OCI-LY3 (cell line): ENCODE data around the gene SERPINB8.

Source experiments
- CTCF ChIP-seq: fragments of 200-600, 300-600 bp; sonication (generic); IDR thresholded peaks from 2 replicates; pipeline ENCODE4 v1.5.1; 2014; ENCODE audit warnings: antibody characterized with exemption, low read length, low read depth
- EZH2phosphoT487 ChIP-seq: fragments of 200-600 bp; shearing (Covaris generic); IDR thresholded peaks from 2 replicates; pipeline ENCODE4 v1.6.1; 2018; ENCODE audit warnings: antibody characterized with exemption, mixed run types, low read depth

DNA sequence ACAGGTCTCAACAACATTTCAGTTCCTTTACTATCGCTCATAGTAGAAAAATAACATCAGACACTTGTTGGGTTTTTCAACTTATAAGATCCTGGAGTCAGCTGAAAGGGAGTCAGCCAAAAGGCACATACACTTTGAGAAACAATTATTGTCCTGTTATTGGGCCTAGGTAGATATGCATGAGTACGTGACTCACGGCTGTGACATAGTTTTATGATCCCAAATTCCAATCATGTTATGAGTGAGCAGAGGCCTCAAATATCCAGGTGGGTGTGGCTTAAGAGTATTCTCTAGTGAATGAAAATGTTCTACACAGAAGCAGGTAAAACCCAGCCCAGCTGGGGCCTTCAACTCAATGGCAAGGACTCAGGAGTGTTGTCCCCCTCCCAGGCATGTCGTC, 27.2 kb downstream of the SERPINB8 start:
- TF ChIP-seq CTCF (no peak), EZH2phosphoT487 (no peak)
